GM21528 (cell line): ENCODE results near the gene SPIB.
A peak's percentile ranks its signal among the peaks of the same experiment; 100 is the strongest.
"Not testable (repeated sequence)": the region's sequence is repeated elsewhere in the genome, so short reads cannot be mapped to it uniquely, and the experiment has no call there.

ENCODE experiments used
- ATAC-seq: cut with Tn5 transposase; IDR thresholded peaks from one replicate; pipeline ENCODE4 v1.9.1; 2021; ENCODE audit warnings: mild to moderate bottlenecking, moderate library complexity; ENCODE audit not compliant: unreplicated experiment, low FRiP score

The SPIB gene

DNA sequence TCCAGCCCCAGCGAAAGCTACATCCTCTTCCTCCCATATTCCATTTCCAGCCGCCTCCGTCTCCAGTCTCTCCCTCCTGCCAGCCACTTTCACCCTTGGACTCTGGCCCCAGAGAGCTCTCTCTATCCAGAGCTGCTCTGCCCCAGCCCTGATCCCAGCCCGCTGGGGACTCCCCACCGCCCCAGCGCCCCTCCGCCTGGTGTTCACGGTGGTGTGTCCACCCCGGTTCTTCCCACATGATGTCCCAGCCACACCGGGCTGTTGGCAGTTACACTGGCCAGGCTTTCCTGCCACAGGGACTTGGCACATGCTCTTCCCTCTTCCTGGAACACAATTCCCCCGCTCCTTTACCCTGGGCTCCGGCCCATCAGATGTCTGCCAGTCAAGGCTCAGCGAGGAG, 46.3 kb downstream of the SPIB start:
- no peak for ATAC-seq

DNA sequence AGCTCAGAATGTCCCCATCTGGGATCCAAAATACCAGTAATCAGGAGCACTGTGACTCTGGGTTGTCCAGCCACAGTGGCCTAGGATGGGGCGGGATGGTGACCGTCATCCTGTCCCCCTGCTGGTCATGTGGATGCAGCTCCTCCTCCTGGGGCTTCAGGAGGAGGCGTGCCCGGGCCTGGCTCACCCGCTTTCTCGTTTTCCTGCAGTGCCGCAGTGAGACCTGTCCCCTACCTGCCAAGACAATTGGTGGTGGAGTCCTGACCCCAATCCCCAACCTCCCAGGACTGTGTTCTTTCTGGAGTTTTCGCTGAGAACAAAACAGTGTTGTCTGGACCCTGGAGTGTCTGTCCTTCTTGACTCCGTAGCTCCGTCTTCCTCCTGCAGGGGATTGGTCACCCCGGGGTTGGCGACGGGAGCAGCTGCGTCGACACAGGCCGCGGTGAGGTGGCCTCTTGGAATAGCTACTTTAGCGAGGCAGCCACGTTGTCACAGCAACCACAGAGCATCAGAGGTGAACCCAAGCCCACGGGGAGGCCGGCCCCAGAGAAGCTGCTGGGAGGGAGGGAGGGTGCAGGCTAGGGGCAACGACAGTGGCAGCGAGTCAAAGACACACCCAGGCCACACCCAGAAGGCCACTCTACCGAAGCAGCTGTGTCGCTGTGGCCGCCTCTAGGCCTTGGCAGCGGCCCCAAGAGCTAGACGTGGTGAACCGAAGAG, 47.4 kb downstream of the SPIB start:
- no peak for ATAC-seq

DNA sequence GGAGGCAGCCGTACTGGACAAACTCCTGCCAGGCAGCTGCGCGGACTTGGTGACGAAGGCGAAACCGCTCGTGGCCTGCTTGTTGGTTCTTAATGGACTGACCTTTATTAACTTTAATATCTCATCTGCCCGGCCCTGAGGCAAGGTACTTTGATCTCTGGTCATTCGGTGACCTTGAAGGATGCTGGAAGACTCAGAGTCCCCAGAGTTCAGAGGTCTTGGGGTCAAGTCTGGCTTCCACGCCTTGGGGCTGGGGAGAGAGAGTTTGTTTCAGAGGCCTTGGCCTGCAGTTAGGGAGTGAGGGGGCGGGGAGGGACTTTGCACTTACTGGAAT, 47.9 kb downstream of the SPIB start:
- ATAC-seq = no peak

DNA sequence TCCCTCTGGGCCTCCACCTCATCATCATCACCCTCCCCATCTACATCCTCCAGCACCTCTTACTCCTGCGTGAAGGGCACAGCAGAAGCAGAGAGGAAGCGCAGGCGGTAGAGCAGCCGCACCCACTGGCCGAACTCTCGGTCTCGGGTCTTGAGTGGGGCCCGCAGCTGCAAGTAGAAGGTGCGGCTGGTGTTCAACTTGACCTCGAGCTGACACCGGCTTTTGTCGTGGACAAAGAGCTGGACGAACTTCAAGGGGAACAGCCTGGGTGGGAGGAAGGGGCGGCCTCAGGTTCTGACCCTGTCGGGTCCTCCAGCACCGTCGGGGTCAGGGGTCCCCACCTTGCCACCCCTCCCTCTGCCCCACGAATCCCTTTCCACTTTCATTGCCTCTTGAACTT, 48.8 kb downstream of the SPIB start:
- ATAC-seq = no peak

DNA sequence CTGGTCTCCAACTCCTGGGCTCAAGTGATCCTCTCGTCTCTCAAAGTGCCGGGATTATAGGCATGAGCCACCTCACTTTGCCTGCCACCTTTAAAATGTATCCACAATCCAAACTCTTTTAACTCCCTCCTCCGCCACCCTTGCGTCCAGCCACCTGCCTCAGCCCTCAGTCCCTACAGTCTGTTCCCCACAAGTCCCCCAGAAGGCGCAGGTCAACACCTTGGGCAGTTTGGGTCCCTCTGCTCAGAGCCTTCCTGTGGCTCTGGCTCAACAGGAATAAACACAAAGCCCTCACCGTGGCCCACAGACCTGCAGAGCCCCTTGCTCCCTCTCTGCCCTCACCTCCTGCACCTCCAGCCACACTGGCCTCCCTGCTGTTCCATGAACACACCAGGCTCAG, 50.1 kb downstream of the SPIB start:
- ATAC-seq = no peak

DNA sequence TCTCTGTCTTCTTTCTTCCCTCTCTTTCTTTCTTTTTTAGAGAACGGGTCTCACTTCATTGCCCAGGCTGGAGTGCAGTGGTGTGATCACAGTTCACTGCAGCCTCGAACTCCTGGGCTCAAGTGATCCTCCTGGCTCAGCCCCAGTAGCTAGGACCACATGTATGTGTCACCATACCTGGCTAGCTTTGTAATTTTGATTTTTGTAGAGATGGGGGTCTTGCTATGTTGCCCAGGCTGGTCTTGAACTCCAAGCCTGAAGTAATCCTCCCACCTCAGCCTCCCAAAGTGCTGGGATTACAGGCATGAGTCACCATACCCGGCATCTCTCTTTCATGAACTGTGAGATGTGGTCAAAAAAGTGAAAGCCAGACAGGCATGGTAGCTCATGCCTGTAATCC, 54.6 kb downstream of the SPIB start:
- ATAC-seq = not testable (repeated sequence)

DNA sequence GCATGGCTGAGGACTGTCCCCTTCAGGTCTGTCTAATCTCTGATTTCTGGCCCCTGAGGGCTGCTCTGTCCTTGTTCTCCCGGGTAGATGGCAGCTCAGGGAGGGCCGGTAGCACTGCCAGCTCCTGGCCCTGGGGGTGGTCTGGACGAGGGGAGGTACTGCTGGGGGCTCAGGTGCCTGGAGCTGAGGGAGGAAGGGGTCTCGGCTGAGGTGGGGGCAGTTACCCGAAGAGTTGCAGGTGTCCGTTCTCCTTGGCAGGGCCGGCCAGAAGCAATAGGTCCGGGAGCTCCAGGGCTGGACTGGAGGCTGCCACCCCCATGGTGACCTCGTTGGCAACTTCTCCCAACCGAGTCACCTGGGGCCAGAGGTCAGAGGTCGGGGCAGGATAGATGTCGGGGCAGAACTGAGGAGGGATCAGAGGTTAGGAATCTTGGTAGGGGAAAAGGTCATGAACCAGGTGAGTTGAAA, 56.4 kb downstream of the SPIB start:
- ATAC-seq = no peak

DNA sequence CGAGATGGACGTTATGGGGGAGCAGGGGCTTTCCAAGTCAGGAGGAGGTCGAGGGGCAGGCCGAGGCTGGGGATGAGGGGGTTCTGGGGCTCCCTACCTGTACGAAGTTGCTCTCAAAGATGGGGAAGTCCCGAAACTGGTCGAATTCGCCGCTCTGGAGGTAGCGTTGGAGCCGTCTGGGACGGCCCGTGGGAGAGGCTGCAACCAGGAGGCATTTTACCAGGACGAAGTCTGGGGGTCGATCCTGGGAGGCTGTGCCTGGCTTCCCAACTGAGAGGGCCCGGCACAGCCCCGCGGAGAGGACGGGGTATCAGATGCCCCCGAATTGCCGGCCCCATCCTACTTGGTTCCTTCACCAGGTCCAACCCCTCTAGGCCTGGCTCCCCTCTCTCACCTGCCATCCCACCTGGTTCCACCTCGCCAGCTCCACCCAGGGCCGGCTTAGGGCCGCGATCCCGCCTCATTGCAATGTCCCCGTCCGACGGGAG, 57.0 kb downstream of the SPIB start:
- peak; percentile 3 for ATAC-seq

DNA sequence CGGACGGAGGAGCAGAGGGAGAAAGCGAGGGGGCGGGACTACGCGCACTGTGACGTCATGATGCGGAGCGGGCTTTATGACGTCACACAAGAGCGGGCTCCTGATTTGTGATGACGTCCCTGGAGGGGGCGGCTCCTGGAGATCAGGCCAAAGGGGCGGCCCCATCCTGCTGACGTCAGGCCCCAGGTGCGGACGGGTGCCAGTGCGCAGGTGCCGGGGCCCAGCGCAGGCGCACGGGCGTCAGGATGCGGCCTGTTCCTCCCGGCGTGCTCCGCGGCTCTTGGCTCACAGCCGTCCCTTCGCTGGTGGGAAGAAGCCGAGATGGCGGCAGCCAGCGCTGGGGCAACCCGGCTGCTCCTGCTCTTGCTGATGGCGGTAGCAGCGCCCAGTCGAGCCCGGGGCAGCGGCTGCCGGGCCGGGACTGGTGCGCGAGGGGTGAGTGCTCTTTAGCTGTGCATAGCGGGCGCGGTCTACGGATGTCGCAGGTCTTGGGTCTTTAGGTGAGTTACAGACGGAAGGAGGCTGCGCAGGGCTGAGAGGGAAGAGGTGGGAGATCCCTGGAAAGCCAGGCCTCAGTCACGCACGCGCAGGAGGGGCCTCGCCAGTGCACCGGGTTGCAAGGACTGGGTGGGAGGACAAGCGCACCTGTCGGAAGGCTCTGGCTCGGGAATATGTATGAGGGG, 57.6 kb downstream of the SPIB start, which contains the start of the genes EMC10 and GARIN5A:
EMC10 (plus strand) TSS at position 284 of the 683 bp plus-strand sequence; CDS start at position 322, 38 bp downstream.
GARIN5A (minus strand) TSS at position 625 of the 683 bp plus-strand sequence; CDS start at position 165, 460 bp downstream.
- ATAC-seq = peak; percentile 67

DNA sequence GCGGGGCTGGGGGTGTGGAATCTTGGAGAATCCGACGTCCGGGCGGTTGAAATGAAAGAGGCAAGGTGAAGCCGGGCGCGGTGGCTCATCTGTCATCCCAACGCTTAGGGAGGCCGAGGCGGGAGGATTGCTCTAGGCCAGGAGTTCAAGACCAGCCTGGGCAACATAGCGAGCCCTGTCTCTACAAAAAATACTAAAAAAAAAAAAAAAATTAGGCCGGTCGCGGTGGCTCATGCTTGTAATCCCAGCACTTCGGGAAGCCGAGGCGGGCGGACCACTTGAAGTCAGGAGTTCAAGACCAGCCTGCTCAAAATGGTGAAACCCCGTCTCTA, 58.1 kb downstream of the SPIB start:
- no peak for ATAC-seq

DNA sequence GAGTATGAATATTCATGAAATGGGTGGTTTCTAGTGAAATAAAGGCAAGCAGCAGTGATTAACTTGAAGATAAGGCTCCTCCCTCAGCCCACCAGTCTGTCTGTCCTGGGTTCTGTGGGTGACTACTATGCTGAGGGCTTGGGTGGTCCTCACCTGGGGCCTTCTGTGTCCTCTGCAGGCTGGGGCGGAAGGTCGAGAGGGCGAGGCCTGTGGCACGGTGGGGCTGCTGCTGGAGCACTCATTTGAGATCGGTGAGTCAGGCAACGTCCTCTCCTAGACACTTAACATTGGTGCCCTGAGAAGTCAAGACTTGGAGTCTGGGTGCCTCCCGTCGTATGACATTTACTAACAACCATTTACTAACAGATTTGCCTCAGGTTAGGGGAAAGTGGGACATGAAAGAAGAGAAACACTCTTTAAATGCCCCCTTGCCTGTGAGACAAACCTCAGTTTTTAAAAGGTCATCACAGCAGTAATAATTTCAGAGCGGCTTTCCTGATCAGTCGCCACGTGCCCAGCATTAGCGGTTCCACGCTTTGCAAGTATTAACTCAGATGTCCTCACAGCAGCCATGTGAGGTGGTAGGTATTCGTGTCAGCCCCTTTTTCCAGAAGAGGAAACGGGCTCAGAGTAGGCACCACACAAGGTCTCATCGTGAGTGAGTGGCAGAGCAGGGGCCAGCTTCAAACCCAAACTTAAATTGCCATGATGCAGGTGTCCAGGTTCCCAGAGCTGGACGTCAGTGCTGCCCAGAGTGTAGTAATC, 59.2 kb downstream of the SPIB start:
- no peak for ATAC-seq

DNA sequence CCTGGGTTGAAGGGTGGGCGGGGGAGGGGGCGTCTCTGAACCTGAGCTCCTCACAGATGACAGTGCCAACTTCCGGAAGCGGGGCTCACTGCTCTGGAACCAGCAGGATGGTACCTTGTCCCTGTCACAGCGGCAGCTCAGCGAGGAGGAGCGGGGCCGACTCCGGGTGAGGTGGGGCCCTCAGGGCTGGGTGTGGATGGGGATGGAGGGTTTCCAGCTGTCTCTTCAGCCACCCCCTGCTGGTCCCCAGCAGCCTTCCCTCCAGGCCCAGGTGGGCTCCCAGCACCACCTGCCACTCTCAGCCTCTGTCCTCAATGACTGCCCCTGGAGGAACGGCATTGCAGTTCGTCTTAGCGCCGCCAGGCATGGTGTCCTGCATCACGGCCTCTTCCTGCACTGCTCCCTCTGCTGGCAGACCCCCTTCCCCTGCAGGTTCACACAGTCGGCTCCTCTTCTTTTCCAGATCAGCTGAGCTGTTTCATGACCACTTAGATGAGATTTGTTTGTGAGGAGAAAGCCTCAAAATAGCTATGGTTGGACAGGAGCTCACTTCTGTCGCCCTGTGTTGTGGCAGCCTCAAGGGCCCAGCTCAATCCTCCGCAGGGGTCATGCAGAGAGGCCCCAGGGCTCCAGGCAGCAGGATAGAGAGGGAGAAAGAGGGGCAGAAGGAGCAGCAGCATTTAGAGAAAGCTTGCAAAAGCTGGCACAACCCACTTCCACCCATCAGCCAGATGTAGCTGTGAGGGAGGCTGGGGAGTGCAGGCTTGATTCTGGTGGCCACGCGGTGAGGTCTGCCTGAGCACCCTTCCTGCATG, 60.4 kb downstream of the SPIB start:
- ATAC-seq = no peak

DNA sequence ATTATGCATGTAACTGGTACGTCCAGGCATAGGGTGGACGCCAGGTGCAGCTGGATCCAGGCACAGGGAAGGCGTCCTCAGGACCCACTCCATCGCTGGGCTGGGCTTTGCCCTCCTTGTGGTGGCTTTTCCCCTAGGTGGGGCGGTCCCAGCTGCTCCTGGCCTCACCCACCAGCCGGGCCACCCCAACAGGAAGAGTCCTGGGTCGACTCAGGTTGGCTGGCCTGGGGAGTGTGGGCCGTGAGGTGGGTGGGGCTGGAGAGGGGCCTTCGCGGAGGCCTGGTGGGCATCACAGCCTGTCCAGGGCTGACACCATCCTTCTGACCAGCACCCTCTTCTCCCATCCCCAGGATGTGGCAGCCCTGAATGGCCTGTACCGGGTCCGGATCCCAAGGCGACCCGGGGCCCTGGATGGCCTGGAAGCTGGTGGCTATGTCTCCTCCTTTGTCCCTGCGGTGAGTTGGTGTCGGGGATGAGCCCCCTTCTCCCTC, 61.1 kb downstream of the SPIB start:
- ATAC-seq = no peak

DNA sequence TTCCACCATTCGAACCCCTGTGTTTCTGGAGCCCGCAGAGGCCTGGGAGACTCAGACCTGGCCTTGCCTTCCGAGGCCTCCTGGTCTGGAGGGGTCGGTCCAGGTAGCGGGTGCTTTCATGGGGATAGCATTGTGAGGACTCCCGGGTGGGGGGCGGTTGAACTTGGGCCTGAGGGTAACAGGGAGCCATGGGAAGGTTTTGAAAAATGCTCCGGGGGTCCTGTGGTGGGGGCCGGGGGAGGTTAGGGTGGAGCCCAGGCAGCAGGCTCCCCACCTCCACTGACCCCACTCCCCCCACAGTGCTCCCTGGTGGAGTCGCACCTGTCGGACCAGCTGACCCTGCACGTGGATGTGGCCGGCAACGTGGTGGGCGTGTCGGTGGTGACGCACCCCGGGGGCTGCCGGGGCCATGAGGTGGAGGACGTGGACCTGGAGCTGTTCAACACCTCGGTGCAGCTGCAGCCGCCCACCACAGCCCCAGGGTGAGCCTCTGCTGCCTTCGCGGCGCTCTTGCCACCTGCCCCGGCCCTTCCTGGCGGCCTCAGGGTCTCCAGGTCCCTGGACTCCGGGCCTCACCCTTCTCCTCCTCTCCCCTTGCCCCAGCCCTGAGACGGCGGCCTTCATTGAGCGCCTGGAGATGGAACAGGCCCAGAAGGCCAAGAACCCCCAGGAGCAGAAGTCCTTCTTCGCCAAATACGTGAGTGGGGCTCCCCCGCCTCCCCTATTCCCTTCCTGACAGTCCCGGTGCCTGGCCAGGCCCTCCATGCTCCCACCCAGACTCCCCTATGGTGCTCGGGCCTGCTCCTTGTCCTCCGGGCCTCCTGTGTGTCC, 61.8 kb downstream of the SPIB start:
- no peak for ATAC-seq
